IMR-90 (cell line): ENCODE measurements around the gene PRKAG2. TPM values are rescaled to one million over a fixed set of nuclear protein-coding genes. Genes with fewer than 3 reads are reported as not detected.

ENCODE experiments used
- ATAC-seq: fragments of 200-7000 bp; cut with Tn5 transposase; 2 replicates; pipeline ENCODE4 v1.9.1; 2020; ENCODE audit warnings: low read depth, mild to moderate bottlenecking, moderate library complexity
- BruUV-seq: library from RNA; stranded (reverse); fragments of 400-500 nt; replicated peaks from 2 replicates; lab custom pipeline; 2021; lab: Mats Ljungman, UMichigan
- CTCF ChIA-PET: fragments of 300-600 bp; formaldehyde crosslinking; extraction: SDS; loops from one replicate; lab custom pipeline; 2021; ENCODE audit warnings: antibody characterized with exemption; lab: Yijun Ruan, JAX
- POLR2A ChIA-PET: fragments of 300-600 bp; sonication (Branson Sonifier 250); formaldehyde crosslinking; loops from one replicate; lab custom pipeline; 2022; ENCODE audit warnings: antibody characterized with exemption; ENCODE audit not compliant: unreplicated experiment; lab: Charles Lee
- DNase-seq: peaks from one replicate; pipeline ENCODE4 v3.0.0; 2013
- H2AFZ ChIP-seq: replicated peaks from 2 replicates; pipeline ENCODE3; 2013; ENCODE audit warnings: low read length, mild to moderate bottlenecking; ENCODE audit not compliant: poor library complexity
- H2AK5ac ChIP-seq: 2 replicates; pipeline ENCODE4 v1.6.1; 2013; ENCODE audit warnings: low read depth, low read length, inconsistent platforms
- H2AK9ac ChIP-seq: replicated peaks from 2 replicates; pipeline ENCODE3; 2013; ENCODE audit warnings: mild to moderate bottlenecking, low read depth, low read length, moderate library complexity; ENCODE audit not compliant: poor library complexity
- H2BK120ac ChIP-seq: 2 replicates; pipeline ENCODE4 v1.6.1; 2013; ENCODE audit warnings: low read depth, low read length, inconsistent platforms
- H2BK15ac ChIP-seq: 3 replicates; pipeline ENCODE4 v1.6.1; 2013; ENCODE audit warnings: low read depth, low read length, inconsistent platforms
- H2BK20ac ChIP-seq: 2 replicates; pipeline ENCODE4 v1.6.1; 2013; ENCODE audit warnings: low read depth, mild to moderate bottlenecking, inconsistent platforms, low read length, moderate library complexity
- H2BK5ac ChIP-seq: 2 replicates; pipeline ENCODE4 v1.6.1; 2013; ENCODE audit warnings: mild to moderate bottlenecking, low read depth, low read length, inconsistent platforms; ENCODE audit not compliant: poor library complexity, severe bottlenecking
- H3K14ac ChIP-seq: replicated peaks from 2 replicates; pipeline ENCODE4 v1.6.1; 2013; ENCODE audit warnings: low read depth, low read length, inconsistent platforms
- H3K18ac ChIP-seq: 2 replicates; pipeline ENCODE4 v1.6.1; 2013; ENCODE audit warnings: low read depth, low read length, control low read depth
- H3K23ac ChIP-seq: 2 replicates; pipeline ENCODE4 v1.6.1; 2013; ENCODE audit warnings: low read depth, low read length, inconsistent platforms
- H3K27ac ChIP-seq: 2 replicates; pipeline ENCODE4 v1.5.1; 2013; ENCODE audit warnings: mild to moderate bottlenecking, control low read depth, low read length; ENCODE audit not compliant: insufficient read depth
- H3K27me3 ChIP-seq: 2 replicates; pipeline ENCODE4 v1.6.1; 2013; ENCODE audit warnings: low read length; ENCODE audit not compliant: control insufficient read depth, insufficient read depth
- H3K36me3 ChIP-seq: 2 replicates; pipeline ENCODE4 v1.6.1; 2013; ENCODE audit warnings: low read length, mixed read lengths; ENCODE audit not compliant: control insufficient read depth, insufficient read depth
- H3K4ac ChIP-seq: 2 replicates; pipeline ENCODE4 v1.6.1; 2013; ENCODE audit warnings: low read depth, low read length, inconsistent platforms
- H3K4me1 ChIP-seq: 2 replicates; pipeline ENCODE4 v1.6.1; 2013; ENCODE audit warnings: low read length, mixed read lengths; ENCODE audit not compliant: control insufficient read depth, insufficient read depth
- H3K4me2 ChIP-seq: 2 replicates; pipeline ENCODE4 v1.6.1; 2013; ENCODE audit warnings: low read depth, mild to moderate bottlenecking, control low read depth, low read length, moderate library complexity
- H3K4me3 ChIP-seq: 2 replicates; pipeline ENCODE4 v1.5.1; 2013; ENCODE audit warnings: low read depth, mild to moderate bottlenecking, control low read depth, low read length, moderate library complexity; ENCODE audit not compliant: insufficient read depth
- H3K56ac ChIP-seq: 2 replicates; pipeline ENCODE4 v1.6.1; 2013; ENCODE audit warnings: low read length, inconsistent platforms; ENCODE audit not compliant: insufficient read depth; ENCODE audit errors: extremely low read depth
- H3K79me1 ChIP-seq, 2 experiments: 2 replicates each; pipeline ENCODE4 v1.6.1; 2013; ENCODE audit warnings: low read length in 2 of 2, inconsistent platforms in 1 of 2, low read depth in 1 of 2
- H3K9ac ChIP-seq: 2 replicates; pipeline ENCODE4 v1.6.1; 2013; ENCODE audit warnings: low read depth, low read length, control low read depth
- H3K9me1 ChIP-seq: 2 replicates; pipeline ENCODE4 v1.6.1; 2013; ENCODE audit warnings: low read length, inconsistent platforms; ENCODE audit not compliant: insufficient read depth
- H3K9me3 ChIP-seq: 2 replicates; pipeline ENCODE4 v1.6.1; 2013; ENCODE audit warnings: low read length; ENCODE audit not compliant: control insufficient read depth, insufficient read depth
- H4K20me1 ChIP-seq: 2 replicates; pipeline ENCODE4 v1.6.1; 2013; ENCODE audit warnings: low read length, inconsistent platforms; ENCODE audit not compliant: insufficient read depth
- H4K5ac ChIP-seq: 2 replicates; pipeline ENCODE4 v1.6.1; 2013; ENCODE audit warnings: mild to moderate bottlenecking, low read depth, low read length, control low read depth
- H4K8ac ChIP-seq, 2 experiments: 2 replicates each; pipeline ENCODE4 v1.6.1; 2013; ENCODE audit warnings: low read depth in 2 of 2, low read length in 2 of 2, control low read depth in 1 of 2, inconsistent platforms in 1 of 2
- H4K91ac ChIP-seq: 2 replicates; pipeline ENCODE4 v1.6.1; 2013; ENCODE audit warnings: low read depth, low read length, inconsistent platforms; ENCODE audit not compliant: insufficient read depth
- CEBPB ChIP-seq: IDR thresholded peaks from 2 replicates; pipeline ENCODE4 v1.6.1; 2012; ENCODE audit warnings: low read depth, low read length, improper control_type of control experiment
- CHD1 ChIP-seq: IDR thresholded peaks from 2 replicates; pipeline ENCODE4 v1.6.1; 2012; ENCODE audit warnings: low read depth, low read length, improper control_type of control experiment
- MAFK ChIP-seq: IDR thresholded peaks from 2 replicates; pipeline ENCODE4 v1.6.1; 2012; ENCODE audit warnings: low read depth, low read length, improper control_type of control experiment
- MAZ ChIP-seq: IDR thresholded peaks from 2 replicates; pipeline ENCODE4 v1.6.1; 2012; ENCODE audit warnings: low read depth, mild to moderate bottlenecking, low read length, improper control_type of control experiment, moderate library complexity, borderline replicate concordance
- MXI1 ChIP-seq: IDR thresholded peaks from 2 replicates; pipeline ENCODE4 v1.6.1; 2012; ENCODE audit warnings: low read depth, mild to moderate bottlenecking, low read length, moderate library complexity, borderline replicate concordance
- NFE2L2 ChIP-seq: fragments of 150-350 bp; IDR thresholded peaks from 2 replicates; pipeline ENCODE4 v1.6.1; 2016; ENCODE audit warnings: low read depth, mild to moderate bottlenecking, low read length
- POLR2A ChIP-seq: IDR thresholded peaks from 2 replicates; pipeline ENCODE4 v1.6.1; 2012; ENCODE audit warnings: mild to moderate bottlenecking, low read depth, low read length
- RAD21 ChIP-seq: IDR thresholded peaks from 2 replicates; pipeline ENCODE4 v1.6.1; 2012; ENCODE audit warnings: low read length, improper control_type of control experiment
- RCOR1 ChIP-seq: IDR thresholded peaks from 2 replicates; pipeline ENCODE4 v1.6.1; 2012; ENCODE audit warnings: mild to moderate bottlenecking, low read length, improper control_type of control experiment; ENCODE audit not compliant: insufficient replicate concordance
- RFX5 ChIP-seq: IDR thresholded peaks from 2 replicates; pipeline ENCODE4 v1.8.0; 2012; ENCODE audit warnings: low read depth, mild to moderate bottlenecking, low read length, moderate library complexity
- WGBS, 2 experiments: methylation state at CpG; one replicate each; pipeline versions ENCODE4 v1.1.5 to v1.1.7; 2013; ENCODE audit warnings: missing lambda C conversion rate in 2 of 2; ENCODE audit not compliant: insufficient read length in 1 of 2; ENCODE audit errors: extremely low coverage in 2 of 2; 5-methylcytosine and 5-hydroxymethylcytosine counted together
- dilution Hi-C: fragments of 300-500 bp; cut with HindIII; formaldehyde crosslinking; loops from one replicate; pipeline ENCODE4 v1.14.3; 2018; ENCODE audit warnings: low sequenced_read_pairs; ENCODE audit not compliant: unreplicated experiment
- in situ Hi-C: fragments of 300-500 bp; cut with MboI; formaldehyde crosslinking; loops from 3 replicates; pipeline ENCODE4 v1.14.3; 2019; ENCODE audit warnings: low sequenced_read_pairs, inconsistent platforms, mixed read lengths
- intact Hi-C: fragments of 100-400 bp; cut with micrococcal nuclease; formaldehyde crosslinking; loops from 2 replicates; pipeline ENCODE4 v1.10.0; 2022
- polyA plus RNA-seq, 3 experiments: library from polyadenylated mRNA; depleted of rRNA; stranded (reverse); fragments of >200 nt; gene quantifications; 2 replicates each; pipeline ENCODE4 v1.2.3, GENCODE V29; 2012; ENCODE audit warnings: low replicate concordance in 1 of 3
- total RNA-seq: library from RNA; depleted of rRNA; stranded (reverse); fragments of >200 nt; gene quantifications from 2 replicates; pipeline ENCODE4 v1.2.3, GENCODE V29; 2012
- TF ChIP-seq, protein P1 (sequence below): fragments of 150-350 bp; IDR thresholded peaks from 2 replicates; pipeline ENCODE4 v1.6.1; 2017; ENCODE audit warnings: mild to moderate bottlenecking, antibody characterized with exemption, low read length, low read depth

PRKAG2 gene
- total and polyA plus RNA-seq, 2 of the 4 experiments (the other 2 are of a cell fraction) = 15.4 to 21.6 TPM

DNA sequence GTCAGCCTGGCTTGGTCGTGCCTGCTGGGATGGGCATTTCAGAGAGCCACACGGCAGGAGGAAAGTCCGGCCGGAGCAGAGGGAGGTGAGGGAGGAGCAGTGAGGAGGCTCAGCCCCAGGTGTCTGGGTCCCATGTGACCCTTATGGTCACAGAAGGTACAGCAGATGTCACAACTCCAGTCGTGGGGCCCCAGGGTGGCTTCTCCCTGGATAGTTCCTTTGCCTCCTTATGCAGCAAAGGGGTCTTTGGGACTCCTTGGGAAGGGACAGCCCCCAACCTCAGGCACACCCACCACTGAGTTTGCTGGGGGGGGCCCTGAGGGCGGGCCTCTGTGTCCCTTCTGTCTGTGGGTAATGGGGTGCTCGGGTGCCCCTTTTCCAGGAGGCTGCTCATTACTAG lies 19.6 kb upstream of the PRKAG2 start:
- H3K56ac ChIP-seq = no peak overlapping the region
- no peak overlapping the region for H2BK15ac ChIP-seq
- no peak overlapping the region for H3K18ac ChIP-seq
- no peak overlapping the region for H2BK5ac ChIP-seq
- no peak overlapping the region for H2AK5ac ChIP-seq
- H3K9me3 ChIP-seq = no peaks in the 10 kb centered on the region
- ATAC-seq (no peak), DNase-seq (no peak)
- H3K27me3 ChIP-seq = peaks cover 26% of the 10 kb centered on the region
- H3K4me2 ChIP-seq = no peak overlapping the region
- H3K9ac ChIP-seq = no peak overlapping the region
- dilution Hi-C loops (no loop called here), intact Hi-C loops (no loop called here), in situ Hi-C loops (no loop called here)
- no peak overlapping the region for H3K27ac ChIP-seq
- no peaks in the 10 kb centered on the region for H4K20me1 ChIP-seq
- H3K23ac ChIP-seq = no peak overlapping the region
- no peak overlapping the region for H3K14ac ChIP-seq
- no peak overlapping the region for H4K91ac ChIP-seq
- H3K4me3 ChIP-seq = no peak overlapping the region
- whole genome bisulfite sequencing, 2 experiments = no CpG with 5 or more reads among the region's 7 CpGs
- no peak overlapping the region for H2AK9ac ChIP-seq
- no peak overlapping the region for H2BK20ac ChIP-seq
- H3K4ac ChIP-seq = no peak overlapping the region
- TF ChIP-seq RAD21 (no peak), MXI1 (no peak), RFX5 (no peak), MAZ (no peak), CHD1 (no peak), MAFK (no peak), RCOR1 (no peak), CEBPB (no peak), NFE2L2 (no peak), POLR2A (no peak)
- TF ChIP-seq, protein P1, sequence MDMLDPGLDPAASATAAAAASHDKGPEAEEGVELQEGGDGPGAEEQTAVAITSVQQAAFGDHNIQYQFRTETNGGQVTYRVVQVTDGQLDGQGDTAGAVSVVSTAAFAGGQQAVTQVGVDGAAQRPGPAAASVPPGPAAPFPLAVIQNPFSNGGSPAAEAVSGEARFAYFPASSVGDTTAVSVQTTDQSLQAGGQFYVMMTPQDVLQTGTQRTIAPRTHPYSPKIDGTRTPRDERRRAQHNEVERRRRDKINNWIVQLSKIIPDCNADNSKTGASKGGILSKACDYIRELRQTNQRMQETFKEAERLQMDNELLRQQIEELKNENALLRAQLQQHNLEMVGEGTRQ = no peak
- H2BK120ac ChIP-seq = no peak overlapping the region
- ChIA-PET POLR2A (no interaction called here), CTCF (no interaction called here)
- no peak overlapping the region for H4K5ac ChIP-seq
- no peak overlapping the region for H4K8ac ChIP-seq
- H3K36me3 ChIP-seq = no peaks in the 10 kb centered on the region
- no peaks in the 10 kb centered on the region for H3K9me1 ChIP-seq
- no peaks in the 10 kb centered on the region for H3K79me1 ChIP-seq
- H3K4me1 ChIP-seq = peaks cover 7% of the 10 kb centered on the region
- no TSS peak for BruUV-seq
- peak overlapping the region; percentile 60 for H2AFZ ChIP-seq
